CD4-positive, alpha-beta T cell (primary cell): ENCODE results near the gene PPP1R3F. TPM values are rescaled to one million over a fixed set of nuclear protein-coding genes. Genes with fewer than 3 reads are reported as not detected.
"Not testable (repeated sequence)": the region's sequence is repeated elsewhere in the genome, so short reads cannot be mapped to it uniquely, and the experiment has no call there.

Experiments
- ATAC-seq: fragments of 200-7000 bp; cut with Tn5 transposase; one replicate; pipeline ENCODE4 v1.10.0; 2022; ENCODE audit warnings: mild to moderate bottlenecking; ENCODE audit not compliant: poor library complexity
- CTCF ChIA-PET: fragments of 350-600 bp; sonication (Branson Sonifier 250); formaldehyde crosslinking; loops from one replicate; lab custom pipeline; 2021; ENCODE audit warnings: antibody characterized with exemption, inconsistent platforms; lab: Charles Lee
- POLR2A ChIA-PET: fragments of 350-600 bp; sonication (Branson Sonifier 250); formaldehyde crosslinking; loops from one replicate; lab custom pipeline; 2021; ENCODE audit warnings: antibody characterized with exemption, inconsistent platforms; lab: Charles Lee
- DNase-seq, 14 experiments: peaks; one replicate each; pipeline ENCODE4 v3.0.0-alpha.2; 2013 to 2020; ENCODE audit warnings: mixed read lengths in 2 of 14
- H3K27ac ChIP-seq, 2 donors: one replicate each; pipeline versions ENCODE4 v1.5.1 to v1.7.0; 2013; ENCODE audit warnings: low read length in 2 of 2, low read depth in 1 of 2, mild to moderate bottlenecking in 1 of 2
- H3K27me3 ChIP-seq, 2 experiments: 1 replicate in 1 of 2; 2 replicates in 1 of 2; pipeline versions ENCODE4 v1.6.1 to v1.7.0; 2013; ENCODE audit warnings: low read length in 2 of 2, control low read depth in 1 of 2, mild to moderate bottlenecking in 1 of 2, moderate library complexity in 1 of 2; ENCODE audit not compliant: insufficient read depth in 2 of 2, control insufficient read depth in 1 of 2
- H3K36me3 ChIP-seq: one replicate; pipeline ENCODE4 v1.6.1; 2013; ENCODE audit warnings: low read length, control low read depth; ENCODE audit not compliant: insufficient read depth
- H3K4me1 ChIP-seq: one replicate; pipeline ENCODE4 v1.6.1; 2013; ENCODE audit warnings: low read length, control low read depth; ENCODE audit not compliant: insufficient read depth
- H3K4me3 ChIP-seq: one replicate; pipeline ENCODE4 v1.5.1; 2013; ENCODE audit warnings: mild to moderate bottlenecking, low read length, moderate library complexity
- H3K9me3 ChIP-seq, 2 experiments: 1 replicate in 1 of 2; 2 replicates in 1 of 2; pipeline versions ENCODE4 v1.6.1 to v1.7.0; 2013; ENCODE audit warnings: low read length in 2 of 2, mild to moderate bottlenecking in 2 of 2, control low read depth in 1 of 2, moderate library complexity in 1 of 2; ENCODE audit not compliant: control insufficient read depth in 1 of 2, insufficient read depth in 1 of 2
- H3K27ac Mint-ChIP-seq: one replicate; pipeline ENCODE4 v1.8.0; 2020; ENCODE audit warnings: mixed read lengths
- H3K27me3 Mint-ChIP-seq: one replicate; pipeline ENCODE4 v1.8.0; 2021; ENCODE audit warnings: mixed read lengths
- H3K36me3 Mint-ChIP-seq: one replicate; pipeline ENCODE4 v1.8.0; 2021; ENCODE audit warnings: low read depth, mixed read lengths
- H3K4me1 Mint-ChIP-seq: one replicate; pipeline ENCODE4 v1.8.0; 2021; ENCODE audit warnings: low read depth, mixed read lengths
- H3K4me3 Mint-ChIP-seq: one replicate; pipeline ENCODE4 v1.8.0; 2020; ENCODE audit warnings: mild to moderate bottlenecking, mixed read lengths
- H3K9me3 Mint-ChIP-seq: one replicate; pipeline ENCODE4 v1.8.0; 2020; ENCODE audit warnings: mixed read lengths
- intact Hi-C, 2 experiments: fragments of 100-400 bp; cut with DNase I in 1 of 2; cut with micrococcal nuclease in 1 of 2; formaldehyde crosslinking; loops; one replicate each; pipeline versions ENCODE4 v1.15.1 to v1.9.0; 2023 to 2025; cut with DNase I, micrococcal nuclease
- total RNA-seq, 174 experiments: library from RNA in 2 of 174; stranded (reverse) in 2 of 174; gene quantifications; one replicate each; pipeline ENCODE4 v1.2.3 and lab custom pipeline; 2021 to 2026

The PPP1R3F gene
- total RNA-seq, 2 experiments from 2014 or later = 8.5 to 9.1 TPM

DNA sequence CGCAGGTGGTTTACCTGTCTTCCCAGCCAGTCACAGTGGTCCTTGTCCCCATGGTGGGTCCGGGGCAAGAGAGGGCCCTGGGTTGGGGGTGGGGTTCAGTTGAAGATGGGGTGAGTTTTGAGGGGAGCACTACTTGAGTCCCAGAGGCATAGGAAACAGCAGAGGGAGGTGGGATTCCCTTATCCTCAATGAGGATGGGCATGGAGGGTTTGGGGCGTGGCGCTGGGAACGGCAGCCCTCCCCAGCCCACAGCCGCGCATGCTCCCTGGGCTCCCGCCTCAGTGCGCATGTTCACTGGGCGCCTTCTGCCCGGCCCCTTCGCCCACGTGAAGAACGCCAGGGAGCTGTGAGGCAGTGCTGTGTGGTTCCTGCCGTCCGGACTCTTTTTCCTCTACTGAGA lies 61.7 kb downstream of the PPP1R3F start, which contains the start of gene GAGE13:
Gene GAGE13, plus strand, starts transcription at position 301 of the 400 bp plus-strand sequence. CDS start 1,156 bp downstream, outside the sequence.
- H3K4me3 ChIP-seq, DNase-seq, H3K4me1 Mint-ChIP-seq, H3K36me3 Mint-ChIP-seq, H3K36me3 ChIP-seq, CTCF ChIA-PET, intact Hi-C loops, ATAC-seq, H3K27ac ChIP-seq, H3K4me3 Mint-ChIP-seq, H3K27me3 Mint-ChIP-seq, H3K9me3 ChIP-seq, H3K9me3 Mint-ChIP-seq, POLR2A ChIA-PET, H3K4me1 ChIP-seq, H3K27ac Mint-ChIP-seq, H3K27me3 ChIP-seq: not testable (repeated sequence)

- POLR2A ChIA-PET, CTCF ChIA-PET: not testable (repeated sequence)
Measured at GRCh38 chrX:49331841-49332240, 62.2 kb downstream of the PPP1R3F start.

More at GRCh38 chrX:49331841-49332240, 62.2 kb downstream of the PPP1R3F start:
- intact Hi-C loops, H3K9me3 ChIP-seq, H3K27ac ChIP-seq, H3K4me1 Mint-ChIP-seq, H3K27me3 ChIP-seq, H3K27ac Mint-ChIP-seq, H3K36me3 Mint-ChIP-seq, H3K27me3 Mint-ChIP-seq, ATAC-seq, H3K9me3 Mint-ChIP-seq, H3K4me1 ChIP-seq, H3K4me3 ChIP-seq, H3K4me3 Mint-ChIP-seq, H3K36me3 ChIP-seq: not testable (repeated sequence)
- peak in 2 of 14 experiments; percentile 12 to 24 for DNase-seq

Other genes starting within 250 kb of the PPP1R3F start
- 10 to 100 TPM; 38.6 to 40.9 TPM for gene TFE3, start 226.4 kb upstream of the PPP1R3F start, total RNA-seq
- 10 to 100 TPM; 11.5 to 12.2 TPM for gene CCDC120, start 210.8 kb upstream of the PPP1R3F start, total RNA-seq
- gene PRAF2, start 195.8 kb upstream of the PPP1R3F start, total RNA-seq = 10 to 100 TPM; 17.1 to 21.0 TPM
- 10 to 100 TPM; 74.8 to 78.7 TPM for gene WDR45, start 189.9 kb upstream of the PPP1R3F start, total RNA-seq
- gene GPKOW, start 146.1 kb upstream of the PPP1R3F start, total RNA-seq = 1 to 10 TPM; 8.9 to 9.6 TPM
- under 1 TPM; 0.89 to 0.93 TPM for gene MAGIX, start 107.0 kb upstream of the PPP1R3F start, total RNA-seq
- gene PLP2, start 97.9 kb upstream of the PPP1R3F start, total RNA-seq = 100 to 1,000 TPM; 124 to 128 TPM
- 1 to 10 TPM; 1.8 to 2.3 TPM for gene PRICKLE3, start 83.4 kb upstream of the PPP1R3F start, total RNA-seq
- under 1 TPM; 0.17 to 0.69 TPM for gene SYP, start 69.6 kb upstream of the PPP1R3F start, total RNA-seq
- 1 to 10 TPM; 1.1 to 1.2 TPM for gene CACNA1F, start 36.5 kb upstream of the PPP1R3F start, total RNA-seq
- gene CCDC22, start 34.3 kb upstream of the PPP1R3F start, total RNA-seq = 10 to 100 TPM; 12.7 to 15.8 TPM
- 1 to 10 TPM; 3.7 TPM for gene FOXP3, start 5.1 kb upstream of the PPP1R3F start, total RNA-seq
- gene GAGE10, start 33.9 kb downstream of the PPP1R3F start, total RNA-seq = not detected
- gene GAGE12J, start 52.2 kb downstream of the PPP1R3F start, total RNA-seq = not detected
- gene GAGE13, start 61.8 kb downstream of the PPP1R3F start, total RNA-seq = not detected